Amniotic stem cell (primary cell): ENCODE measurements around the gene HSDL1.

Source experiments
- DNase-seq: peaks from one replicate; lab custom pipeline; 2025; lab: John Stamatoyannopoulos, UW

HSDL1 gene

GRCh38 chr16:84176192-84177053 lies 31.4 kb upstream of the HSDL1 start:
- DNase-seq, result no peak

- DNase-seq, result no peak
Measured at GRCh38 chr16:84175350-84176081, 30.5 kb upstream of the HSDL1 start.

- no peak for DNase-seq
Measured at GRCh38 chr16:84174396-84174795, 29.4 kb upstream of the HSDL1 start.

DNA sequence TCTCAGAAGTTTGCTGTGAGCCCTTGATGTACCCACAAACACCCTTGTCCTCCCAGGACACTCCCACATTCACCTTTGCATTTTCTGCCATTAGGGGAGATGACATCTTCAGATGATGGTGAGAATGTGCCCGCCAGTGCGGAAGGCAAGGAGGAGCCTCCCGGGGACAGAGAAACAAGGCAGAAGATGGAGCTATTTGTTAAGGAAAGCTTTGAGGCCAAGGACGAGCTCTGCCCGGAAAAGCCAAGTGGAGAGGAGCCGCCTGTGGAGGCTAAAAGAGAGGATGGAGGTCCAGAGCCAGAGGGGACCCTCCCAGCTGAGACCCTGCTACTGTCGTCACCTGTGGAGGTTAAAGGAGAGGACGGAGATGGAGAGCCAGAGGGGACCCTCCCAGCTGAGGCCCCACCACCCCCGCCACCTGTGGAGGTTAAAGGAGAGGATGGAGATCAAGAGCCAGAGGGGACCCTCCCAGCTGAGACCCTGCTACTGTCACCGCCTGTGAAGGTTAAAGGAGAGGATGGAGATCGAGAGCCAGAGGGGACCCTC lies 24.9 kb upstream of the HSDL1 start:
- no peak for DNase-seq

- DNase-seq, result no peak
Measured at GRCh38 chr16:84166796-84167695, 22.1 kb upstream of the HSDL1 start.

DNA sequence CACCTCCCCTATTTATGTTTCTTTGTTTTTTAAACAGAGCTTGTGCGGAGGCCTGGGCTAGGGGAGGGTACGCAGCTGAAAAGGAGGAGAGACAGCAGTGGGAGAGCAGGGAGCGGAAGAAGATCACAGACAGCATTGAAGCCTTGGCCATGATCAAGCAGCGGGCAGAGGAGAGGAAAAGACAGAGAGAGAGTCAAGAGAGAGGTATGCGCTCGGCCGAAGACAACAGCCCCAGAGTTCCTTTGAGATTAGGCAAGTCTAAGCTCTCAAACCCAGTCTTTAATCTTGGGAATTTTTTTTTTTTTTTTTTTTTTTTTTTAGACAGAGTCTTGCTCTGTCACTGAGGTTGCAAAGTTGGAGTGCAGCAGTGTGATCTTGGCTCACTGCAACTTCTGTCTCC lies 20.8 kb upstream of the HSDL1 start:
- DNase-seq, result no peak

- DNase-seq, result no peak
Measured at GRCh38 chr16:84161801-84162200, 16.8 kb upstream of the HSDL1 start.

DNA sequence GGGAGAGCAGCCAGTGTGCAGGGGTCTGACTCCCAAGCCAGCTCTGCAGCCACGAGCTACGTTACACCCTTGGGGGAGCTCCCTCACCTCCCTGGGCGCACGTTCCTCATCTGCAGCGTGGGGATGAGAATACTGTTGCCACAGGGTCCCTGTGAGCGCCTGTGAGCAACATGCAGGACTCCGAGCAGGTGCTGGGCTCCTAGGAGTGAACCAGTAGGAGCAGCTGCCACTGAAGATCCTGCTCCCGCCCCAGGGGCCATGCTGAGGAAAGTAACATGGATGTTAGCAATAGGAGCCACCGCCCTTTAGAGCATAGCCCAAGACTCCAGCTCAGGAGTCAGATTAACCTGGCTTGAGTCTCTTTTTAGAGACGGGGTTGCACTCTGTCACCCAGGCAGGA lies 16.1 kb upstream of the HSDL1 start:
- no peak for DNase-seq

DNA sequence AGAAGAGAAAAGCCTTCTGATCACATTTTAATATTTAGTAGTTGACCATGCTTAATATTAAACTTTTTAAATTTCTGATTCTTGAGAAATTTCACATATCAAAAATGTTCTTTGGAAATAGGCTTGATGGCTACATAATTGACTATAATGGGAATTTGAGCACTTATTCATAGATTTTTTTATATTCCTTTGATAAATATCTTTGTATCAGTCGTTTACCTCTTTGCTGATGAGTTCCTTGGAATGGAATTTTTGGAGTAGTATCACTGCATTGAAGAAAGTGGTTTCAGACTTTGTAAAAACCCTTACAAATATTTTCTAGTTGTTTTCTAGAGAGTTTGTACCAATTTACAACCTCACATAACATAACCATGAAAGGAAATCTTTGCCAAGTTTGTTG lies 14.8 kb upstream of the HSDL1 start:
- DNase-seq, result no peak

GRCh38 chr16:84159007-84159406 lies 14.0 kb upstream of the HSDL1 start:
- DNase-seq, result no peak

DNA sequence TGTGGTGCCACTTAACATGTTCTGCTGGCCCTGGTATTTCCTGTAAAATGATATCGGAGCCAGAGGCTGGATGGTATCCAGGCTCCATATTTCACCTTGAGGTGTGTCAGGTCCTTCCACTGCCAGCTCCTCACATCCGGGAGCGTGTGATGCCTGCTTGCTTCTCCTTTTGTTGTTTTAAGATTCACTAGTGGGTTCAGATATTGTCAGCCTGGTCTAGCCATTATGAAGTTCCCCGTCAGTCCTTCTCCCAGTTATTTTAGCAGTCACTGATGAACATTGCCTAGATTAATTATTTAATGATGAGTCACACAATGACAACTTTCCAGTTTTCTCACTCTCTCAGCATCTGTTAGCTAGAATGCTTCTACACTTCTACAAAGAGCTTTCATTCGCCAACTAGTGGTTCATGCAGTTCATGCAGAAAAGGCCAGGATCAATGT lies 11.4 kb upstream of the HSDL1 start:
- DNase-seq, result no peak

- DNase-seq, result no peak
Measured at GRCh38 chr16:84155771-84156170, 10.8 kb upstream of the HSDL1 start.

DNA sequence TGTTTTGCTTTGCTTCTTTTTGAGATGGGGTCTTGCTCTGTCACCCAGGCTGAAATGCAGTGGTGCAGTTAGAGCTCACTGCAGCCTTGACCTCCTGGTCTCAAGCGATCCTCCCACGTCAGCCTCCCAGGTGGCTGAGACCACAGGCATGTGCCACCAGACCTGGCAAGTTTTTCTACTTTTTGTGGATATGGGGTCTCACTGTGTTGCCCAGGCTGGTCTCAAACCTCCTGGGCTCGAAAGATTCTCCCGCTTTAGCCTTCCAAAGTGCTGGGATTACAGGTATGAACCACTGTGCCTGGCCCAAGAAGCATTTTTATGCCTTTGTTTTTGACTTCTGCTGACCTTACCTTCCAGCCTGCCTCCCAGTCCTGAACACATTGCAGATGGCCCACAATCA lies 10.2 kb upstream of the HSDL1 start:
- no peak for DNase-seq

DNA sequence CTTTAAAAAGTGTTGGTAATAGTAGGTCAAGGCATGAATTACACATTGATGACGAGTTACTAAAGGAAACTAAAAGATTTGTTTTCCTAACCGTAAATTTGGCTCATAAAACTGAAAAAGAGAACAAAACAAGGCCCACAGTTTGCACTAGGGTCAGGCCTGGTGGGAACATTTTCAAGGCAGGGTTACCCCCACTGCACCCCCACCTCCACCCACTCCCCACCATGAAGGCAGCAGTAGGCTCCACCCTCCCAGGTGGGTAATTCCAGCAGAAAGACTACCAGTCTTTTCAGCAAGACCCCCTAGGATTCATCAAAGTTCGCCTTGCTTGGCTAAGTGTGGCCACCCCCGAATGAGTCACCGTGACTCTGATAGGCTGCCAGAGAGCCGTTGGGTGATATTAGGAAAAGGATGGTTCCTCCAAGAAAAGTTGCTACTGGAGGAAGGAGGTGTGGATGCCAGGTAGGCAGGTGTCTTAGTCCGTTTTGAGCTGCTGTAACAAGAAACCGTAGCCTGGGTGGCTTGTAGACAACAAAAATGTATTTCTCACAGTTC lies 8.8 kb upstream of the HSDL1 start:
- no peak for DNase-seq

DNA sequence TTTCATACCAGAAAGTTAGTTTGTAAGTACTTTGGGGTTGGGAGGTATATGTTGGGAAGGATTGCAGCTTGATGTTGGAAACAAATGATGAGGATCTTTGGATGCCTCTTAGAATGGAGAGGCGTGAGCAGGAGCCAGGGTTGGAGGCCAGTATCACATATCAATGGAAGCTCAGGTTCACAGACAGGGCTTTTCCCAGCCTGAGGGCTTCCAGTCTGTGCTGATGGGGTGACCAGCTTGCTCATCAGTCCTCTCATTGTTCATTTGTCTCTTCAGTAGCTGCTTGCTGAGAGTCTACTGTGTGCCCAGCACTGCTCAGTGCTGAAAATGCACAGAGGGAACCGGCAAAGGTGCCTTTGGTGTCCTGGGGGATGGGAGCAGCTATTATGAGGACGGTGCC lies 5.9 kb upstream of the HSDL1 start:
- DNase-seq, result no peak

- no peak for DNase-seq
Measured at GRCh38 chr16:84144209-84144858, 643 bp downstream of the HSDL1 start.

- no peak for DNase-seq
Measured at GRCh38 chr16:84143784-84144199, 1.2 kb downstream of the HSDL1 start.

GRCh38 chr16:84143081-84143480 lies 1.9 kb downstream of the HSDL1 start:
- DNase-seq, result no peak

DNA sequence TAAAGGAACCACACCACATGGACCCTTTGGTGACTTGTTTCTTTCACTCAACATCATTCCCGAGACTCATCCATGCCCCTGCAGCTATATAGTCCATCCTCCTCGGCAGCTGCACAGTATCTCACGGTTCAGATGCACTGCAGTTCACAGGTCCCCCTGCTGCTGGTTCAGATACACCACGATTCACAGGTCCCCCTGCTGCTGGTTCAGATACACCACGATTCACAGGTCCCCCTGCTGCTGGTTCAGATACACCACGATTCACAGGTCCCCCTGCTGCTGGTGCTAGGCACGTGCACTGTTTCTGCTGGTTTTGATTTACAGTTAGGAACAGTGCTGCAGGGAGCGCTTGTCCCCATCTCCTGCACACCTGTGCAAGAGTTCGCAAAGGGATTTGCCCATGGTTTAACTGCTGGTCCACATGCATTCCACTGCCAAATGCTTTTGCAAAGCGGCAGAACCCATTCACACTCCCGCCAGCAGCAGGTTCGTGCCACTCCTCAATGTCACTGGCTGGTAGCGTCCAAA lies 3.8 kb downstream of the HSDL1 start:
- no peak for DNase-seq

- DNase-seq, result no peak
Measured at GRCh38 chr16:84139628-84140258, 5.2 kb downstream of the HSDL1 start.
